Activated CD8-positive, alpha-beta memory T cell treated with anti-CD3 and anti-CD28 coated beads, Interleukin-2, amount 50 U/mL, for 24 hours (primary cell): ENCODE measurements around the gene DMD.

ENCODE experiments used
- DNase-seq: peaks from one replicate; pipeline ENCODE4 v3.0.0-alpha.2; 2020; ENCODE audit errors: extremely low read depth

DMD gene

GRCh38 chrX:31711166-31711565, 1500.2 kb downstream of the DMD start:
- no peak for DNase-seq

GRCh38 chrX:31708116-31708515, 1503.2 kb downstream of the DMD start:
- no peak for DNase-seq

- DNase-seq: no peak
Measured at GRCh38 chrX:31706466-31706865, 1504.9 kb downstream of the DMD start.

- DNase-seq: no peak
Measured at GRCh38 chrX:31705816-31706215, 1505.5 kb downstream of the DMD start.

- DNase-seq: no peak
Measured at GRCh38 chrX:31704938-31705337, 1506.4 kb downstream of the DMD start.

- no peak for DNase-seq
Measured at GRCh38 chrX:31702222-31702621, 1509.1 kb downstream of the DMD start.

- DNase-seq: no peak
Measured at GRCh38 chrX:31697294-31697916, 1513.9 kb downstream of the DMD start.

GRCh38 chrX:31679861-31680260, 1531.5 kb downstream of the DMD start:
- no peak for DNase-seq

- no peak for DNase-seq
Measured at GRCh38 chrX:31670245-31670644, 1541.1 kb downstream of the DMD start.

- DNase-seq: no peak
Measured at GRCh38 chrX:31665454-31665853, 1545.9 kb downstream of the DMD start.

- DNase-seq: no peak
Measured at GRCh38 chrX:31663172-31663571, 1548.2 kb downstream of the DMD start.

GRCh38 chrX:31661280-31661810, 1550.0 kb downstream of the DMD start:
- no peak for DNase-seq

- no peak for DNase-seq
Measured at GRCh38 chrX:31658360-31658759, 1553.0 kb downstream of the DMD start.

- DNase-seq: no peak
Measured at GRCh38 chrX:31656013-31656412, 1555.3 kb downstream of the DMD start.

GRCh38 chrX:31653422-31653821, 1557.9 kb downstream of the DMD start:
- DNase-seq: no peak

GRCh38 chrX:31652650-31653049, 1558.7 kb downstream of the DMD start:
- DNase-seq: no peak

GRCh38 chrX:31649201-31649600, 1562.1 kb downstream of the DMD start:
- no peak for DNase-seq

- no peak for DNase-seq
Measured at GRCh38 chrX:31633349-31633748, 1578.0 kb downstream of the DMD start.

GRCh38 chrX:31629195-31629594, 1582.2 kb downstream of the DMD start:
- no peak for DNase-seq

- no peak for DNase-seq
Measured at GRCh38 chrX:31609130-31609529, 1602.2 kb downstream of the DMD start.

GRCh38 chrX:31608638-31609037, 1602.7 kb downstream of the DMD start:
- no peak for DNase-seq

- DNase-seq: no peak
Measured at GRCh38 chrX:31606771-31607170, 1604.6 kb downstream of the DMD start.

GRCh38 chrX:31604629-31605221, 1606.6 kb downstream of the DMD start:
- no peak for DNase-seq
